Neural progenitor cell (in vitro differentiated cells): ENCODE data around the gene TMEM219. TPM values are rescaled to one million over a fixed set of nuclear protein-coding genes. Genes with fewer than 3 reads are reported as not detected.
A peak's percentile ranks its signal among the peaks of the same experiment; 100 is the strongest.
"Not testable (repeated sequence)": the region's sequence is repeated elsewhere in the genome, so short reads cannot be mapped to it uniquely, and the experiment has no call there.

Experiments
- DNase-seq: peaks from one replicate; pipeline ENCODE4 v3.0.0-alpha.2; 2016; ENCODE audit warnings: low spot score
- H2AFZ ChIP-seq: fragments of 200-600 bp; sonication (generic); replicated peaks from 2 replicates; pipeline ENCODE4 v1.6.1; 2016; ENCODE audit warnings: antibody characterized with exemption
- H3F3A ChIP-seq: fragments of 200-600 bp; sonication (generic); 2 replicates; pipeline ENCODE4 v1.6.1; 2016; ENCODE audit warnings: antibody characterized with exemption, low read depth
- H3K27ac ChIP-seq: fragments of 200-600 bp; sonication (generic); 2 replicates; pipeline ENCODE4 v1.5.1; 2016; ENCODE audit warnings: mild to moderate bottlenecking
- H3K27me3 ChIP-seq: fragments of 200-600 bp; sonication (generic); 2 replicates; pipeline ENCODE4 v1.6.1; 2016; ENCODE audit warnings: mild to moderate bottlenecking, moderate library complexity
- H3K36me3 ChIP-seq: fragments of 200-600 bp; sonication (generic); 2 replicates; pipeline ENCODE4 v1.5.1; 2016
- H3K4me1 ChIP-seq: fragments of 200-600 bp; sonication (generic); 2 replicates; pipeline ENCODE4 v1.6.1; 2016; ENCODE audit warnings: mixed run types
- H3K4me2 ChIP-seq: fragments of 200-600 bp; sonication (generic); 2 replicates; pipeline ENCODE4 v1.6.1; 2016
- H3K4me3 ChIP-seq: fragments of 200-600 bp; sonication (generic); 2 replicates; pipeline ENCODE4 v1.5.1; 2016
- H3K79me2 ChIP-seq: fragments of 200-600 bp; sonication (generic); 2 replicates; pipeline ENCODE4 v1.6.1; 2016; ENCODE audit warnings: low read depth
- H3K9ac ChIP-seq: fragments of 200-600 bp; sonication (generic); 2 replicates; pipeline ENCODE4 v1.6.1; 2016
- H3K9me3 ChIP-seq: fragments of 200-600 bp; sonication (generic); 2 replicates; pipeline ENCODE4 v1.5.1; 2016; ENCODE audit warnings: low read depth
- H4K20me1 ChIP-seq: fragments of 200-600 bp; sonication (generic); 2 replicates; pipeline ENCODE4 v1.6.1; 2016; ENCODE audit warnings: low read depth
- H3K27ac Mint-ChIP-seq: 3 replicates; pipeline ENCODE4 v1.8.0; 2021; ENCODE audit warnings: mixed read lengths
- H3K27me3 Mint-ChIP-seq: 2 replicates; pipeline ENCODE4 v1.8.0; 2022; ENCODE audit warnings: low read depth, mild to moderate bottlenecking, inconsistent platforms, moderate library complexity, mixed read lengths; ENCODE audit not compliant: insufficient read depth
- H3K36me3 Mint-ChIP-seq: 3 replicates; pipeline ENCODE4 v1.8.0; 2021; ENCODE audit warnings: mixed read lengths
- H3K4me1 Mint-ChIP-seq: 3 replicates; pipeline ENCODE4 v1.8.0; 2021; ENCODE audit warnings: mixed read lengths
- H3K4me3 Mint-ChIP-seq: 3 replicates; pipeline ENCODE4 v1.8.0; 2021; ENCODE audit warnings: mild to moderate bottlenecking, moderate library complexity, mixed read lengths
- H3K9me3 Mint-ChIP-seq: 3 replicates; pipeline ENCODE4 v1.8.0; 2020; ENCODE audit warnings: mixed read lengths
- CTCF ChIP-seq: fragments of 200-600 bp; sonication (generic); IDR thresholded peaks from 2 replicates; pipeline ENCODE4 v1.5.1; 2017; ENCODE audit warnings: antibody characterized with exemption, mild to moderate bottlenecking
- EZH2 ChIP-seq: fragments of 200-600 bp; sonication (generic); IDR thresholded peaks from 2 replicates; pipeline ENCODE4 v1.6.1; 2017; ENCODE audit warnings: antibody characterized with exemption, mild to moderate bottlenecking, moderate library complexity
- EZH2phosphoT487 ChIP-seq: fragments of 200-600 bp; sonication (generic); IDR thresholded peaks from 2 replicates; pipeline ENCODE4 v1.6.1; 2017; ENCODE audit warnings: antibody characterized with exemption
- total RNA-seq: library from RNA; depleted of rRNA; stranded (reverse); fragments of >200 nt; gene quantifications from 2 replicates; pipeline ENCODE4 v1.2.3, GENCODE V29; 2015; ENCODE audit warnings: low replicate concordance

The TMEM219 gene
- total RNA-seq, 1 donor from 2014 or later, result 50.7 TPM

GRCh38 chr16:29951625-29952365, 10.1 kb upstream of the TMEM219 start:
- H3K9me3 Mint-ChIP-seq, result peaks cover 17% of the 10 kb centered on the region

GRCh38 chr16:29958756-29959155, 3.1 kb upstream of the TMEM219 start:
- no peak for DNase-seq
- no peak overlapping the region for H3K4me3 ChIP-seq
- Mint-ChIP-seq H3K9me3 (no peaks in the 10 kb centered on the region), H3K27me3 (peaks cover 2% of the 10 kb centered on the region), H3K4me1 (peaks cover 18% of the 10 kb centered on the region), H3K27ac (no peak overlapping the region), H3K4me3 (peak overlapping the region; percentile 35), H3K36me3 (no peaks in the 10 kb centered on the region)
- no peaks in the 10 kb centered on the region for H4K20me1 ChIP-seq
- H3K4me1 ChIP-seq, result peaks cover 7% of the 10 kb centered on the region
- TF ChIP-seq EZH2phosphoT487 (no peak), EZH2 (no peak), CTCF (no peak)
- no peak overlapping the region for H3K4me2 ChIP-seq
- H3K36me3 ChIP-seq, result no peaks in the 10 kb centered on the region
- peaks cover 16% of the 10 kb centered on the region for H3F3A ChIP-seq
- no peak overlapping the region for H3K9ac ChIP-seq
- no peaks in the 10 kb centered on the region for H3K79me2 ChIP-seq
- H3K27me3 ChIP-seq, result no peaks in the 10 kb centered on the region
- no peak overlapping the region for H2AFZ ChIP-seq
- H3K27ac ChIP-seq, result no peak overlapping the region
- H3K9me3 ChIP-seq, result no peaks in the 10 kb centered on the region

More at GRCh38 chr16:29951625-29952365, 10.1 kb upstream of the TMEM219 start:
- no peak overlapping the region for H3K27ac ChIP-seq
- no peaks in the 10 kb centered on the region for H3K4me1 ChIP-seq
- H3K4me1 Mint-ChIP-seq, result no peaks in the 10 kb centered on the region
- no peaks in the 10 kb centered on the region for H3K9me3 ChIP-seq
- no peak overlapping the region for H3K4me2 ChIP-seq
- TF ChIP-seq CTCF (peak; percentile 13), EZH2 (no peak)
- no peaks in the 10 kb centered on the region for H4K20me1 ChIP-seq
- no peak overlapping the region for H3K4me3 Mint-ChIP-seq
- no peak for DNase-seq
- H3K4me3 ChIP-seq, result no peak overlapping the region
- no peaks in the 10 kb centered on the region for H3K27me3 Mint-ChIP-seq
- no peak overlapping the region for H3K9ac ChIP-seq
- no peak overlapping the region for H3K27ac Mint-ChIP-seq
- H3F3A ChIP-seq, result no peaks in the 10 kb centered on the region
- H3K36me3 ChIP-seq, result no peaks in the 10 kb centered on the region
- H3K36me3 Mint-ChIP-seq, result no peaks in the 10 kb centered on the region
- no peaks in the 10 kb centered on the region for H3K79me2 ChIP-seq
- peak overlapping the region; percentile 5 for H2AFZ ChIP-seq
- no peaks in the 10 kb centered on the region for H3K27me3 ChIP-seq

GRCh38 chr16:29959293-29959692, 2.6 kb upstream of the TMEM219 start:
- H3K4me3 Mint-ChIP-seq, result no peak overlapping the region
- TF ChIP-seq CTCF (no peak), EZH2 (no peak), EZH2phosphoT487 (no peak)

GRCh38 chr16:29959821-29960220, 2.1 kb upstream of the TMEM219 start:
- H2AFZ ChIP-seq, H3K36me3 ChIP-seq, H3K4me3 ChIP-seq, H3K4me2 ChIP-seq, H3K27me3 ChIP-seq, H4K20me1 ChIP-seq, H3K27me3 Mint-ChIP-seq, H3K9ac ChIP-seq, H3K9me3 ChIP-seq, H3K79me2 ChIP-seq, H3K27ac Mint-ChIP-seq, H3K4me1 ChIP-seq, H3K27ac ChIP-seq, H3K9me3 Mint-ChIP-seq, DNase-seq, H3K36me3 Mint-ChIP-seq: not testable (repeated sequence)
- Mint-ChIP-seq H3K4me1 (peaks cover 18% of the 10 kb centered on the region), H3K4me3 (peak overlapping the region; percentile 60)
- H3F3A ChIP-seq, result peaks cover 16% of the 10 kb centered on the region

More at GRCh38 chr16:29959293-29959692, 2.6 kb upstream of the TMEM219 start:
- Histone ChIP-seq H3K27ac (no peak overlapping the region), H3K4me3 (no peak overlapping the region), H3K4me2 (no peak overlapping the region), H3K36me3 (no peaks in the 10 kb centered on the region), H3K79me2 (no peaks in the 10 kb centered on the region), H3K4me1 (peaks cover 7% of the 10 kb centered on the region), H3F3A (peaks cover 16% of the 10 kb centered on the region), H3K27me3 (no peaks in the 10 kb centered on the region), H4K20me1 (no peaks in the 10 kb centered on the region), H3K9ac (no peak overlapping the region), H3K9me3 (no peaks in the 10 kb centered on the region), H2AFZ (no peak overlapping the region)
- Mint-ChIP-seq H3K9me3 (no peaks in the 10 kb centered on the region), H3K27ac (no peak overlapping the region), H3K36me3 (no peaks in the 10 kb centered on the region), H3K27me3 (peaks cover 2% of the 10 kb centered on the region), H3K4me1 (peaks cover 18% of the 10 kb centered on the region)
- no peak for DNase-seq
